H54 (cell line): ENCODE measurements around the gene FHIT.

Experiments
- DNase-seq: peaks from one replicate; pipeline ENCODE4 v3.0.0; 2011; ENCODE audit warnings: low spot score, mixed read lengths; ENCODE audit not compliant: insufficient read length
- FAIRE-seq: peaks from 3 replicates; lab custom pipeline; 2011; peaks lifted over from hg19 to GRCh38; lab: Jason Lieb, UNC
- POLR2A ChIP-seq: IDR thresholded peaks from 2 replicates; pipeline ENCODE4 v1.6.1; 2011; ENCODE audit warnings: low read depth, mild to moderate bottlenecking, low read length

The FHIT gene

GRCh38 chr3:60215946-60216345, 1035.3 kb downstream of the FHIT start:
- no peak for TF ChIP-seq POLR2A
- FAIRE-seq (no peak), DNase-seq (no peak)

GRCh38 chr3:60207905-60208304, 1043.3 kb downstream of the FHIT start:
- DNase-seq (no peak), FAIRE-seq (no peak)
- no peak for TF ChIP-seq POLR2A

DNA sequence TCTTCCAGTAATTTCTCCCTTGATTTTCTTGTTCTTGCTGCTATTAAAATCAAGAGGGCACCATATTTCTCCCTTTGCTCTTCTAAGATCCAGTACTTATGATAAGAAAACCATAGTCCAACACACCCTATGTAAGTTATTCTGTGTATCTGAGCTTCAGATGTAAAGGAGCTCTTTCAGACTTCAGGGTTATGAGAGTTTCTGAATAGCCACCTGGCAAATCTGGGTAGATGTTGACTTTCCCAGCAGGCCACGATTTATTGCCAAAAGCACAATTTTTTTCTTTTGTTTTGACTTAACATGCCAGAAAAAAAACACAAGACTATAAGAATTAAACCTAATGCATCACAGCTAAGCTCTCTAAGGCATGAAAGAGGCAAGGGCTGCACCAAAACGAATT, 1045.0 kb downstream of the FHIT start:
- no peak for DNase-seq
- FAIRE-seq = no peak
- no peak for TF ChIP-seq POLR2A

DNA sequence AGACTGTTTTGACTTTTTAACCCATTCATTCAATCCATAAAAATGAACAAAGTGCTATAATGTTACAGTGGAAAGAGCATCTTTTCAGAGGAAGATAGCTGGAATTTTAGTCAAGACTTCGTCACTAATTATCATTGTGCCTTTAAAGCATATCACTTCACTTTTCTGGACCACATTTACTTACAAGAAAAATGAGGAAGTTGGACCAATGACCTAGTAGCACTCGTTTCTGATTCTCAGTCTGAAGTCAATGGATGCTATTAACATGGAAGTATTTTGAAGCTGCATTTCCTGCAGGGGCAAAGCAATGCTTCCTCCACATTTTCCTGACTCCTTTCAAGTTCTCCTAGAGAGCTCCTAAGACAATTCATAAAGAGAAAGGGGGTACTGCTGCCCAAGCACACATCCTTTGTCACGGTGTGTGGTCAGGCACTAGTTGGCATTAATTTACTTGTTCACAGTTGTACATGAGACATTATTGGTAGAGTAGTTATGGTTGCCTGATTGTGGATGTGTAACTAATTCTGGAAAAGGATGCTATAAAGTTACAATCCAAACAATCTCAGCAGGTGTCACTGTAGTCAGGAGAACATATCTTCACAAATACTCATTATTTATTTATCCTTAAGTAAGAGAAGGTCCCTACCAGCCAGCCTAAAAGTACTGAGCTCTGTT, 1049.1 kb downstream of the FHIT start:
- no peak for TF ChIP-seq POLR2A
- DNase-seq (no peak), FAIRE-seq (no peak)

- TF ChIP-seq POLR2A = no peak
- FAIRE-seq = no peak
- no peak for DNase-seq
Measured at GRCh38 chr3:60199306-60199705, 1051.9 kb downstream of the FHIT start.

DNA sequence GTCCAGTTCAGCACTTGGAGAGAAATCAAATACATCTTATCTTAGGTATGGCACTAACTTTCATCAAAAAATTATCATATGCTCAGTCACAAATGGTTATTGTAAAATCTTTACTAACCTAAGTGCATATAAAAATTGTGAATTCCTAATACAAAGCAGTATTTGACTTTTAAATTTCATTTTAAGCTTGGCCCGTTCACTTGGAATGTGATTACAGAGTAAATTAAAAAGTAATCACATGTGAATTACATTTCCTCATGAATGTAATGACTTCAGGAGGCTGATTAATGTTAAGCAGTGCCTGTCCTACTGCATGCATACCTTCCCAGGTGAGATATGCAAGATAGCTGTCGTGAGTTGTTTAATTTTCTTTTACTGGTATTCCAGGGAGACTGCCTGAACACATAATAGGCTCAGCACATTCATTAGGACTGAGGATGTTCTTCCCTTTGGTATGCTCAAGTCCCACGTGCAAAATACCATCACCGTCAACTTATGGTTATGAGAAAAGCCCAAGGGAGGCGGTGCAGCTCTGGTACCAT, 1053.0 kb downstream of the FHIT start:
- FAIRE-seq = no peak
- no peak for DNase-seq
- no peak for TF ChIP-seq POLR2A

GRCh38 chr3:60192297-60193114, 1058.7 kb downstream of the FHIT start:
- no peak for FAIRE-seq
- no peak for DNase-seq
- TF ChIP-seq POLR2A = no peak

DNA sequence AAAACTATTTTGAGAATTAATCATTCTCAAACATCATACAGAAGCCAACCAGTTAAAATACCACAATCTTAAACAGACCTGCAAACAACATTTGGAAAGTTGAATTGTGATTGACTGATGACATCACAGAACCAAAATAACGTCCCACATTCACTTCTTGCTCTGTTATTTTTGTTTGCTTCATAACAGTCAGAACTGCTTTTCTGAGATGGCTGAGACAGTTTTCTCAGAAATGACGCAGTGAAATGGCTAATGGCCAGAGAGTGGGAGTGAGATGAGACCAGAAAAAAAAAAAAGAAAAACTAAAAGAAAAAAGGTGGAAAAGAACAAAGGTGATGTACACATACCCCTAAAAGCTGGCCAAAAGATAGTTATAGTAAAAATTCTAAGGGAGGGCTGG, 1061.2 kb downstream of the FHIT start:
- TF ChIP-seq POLR2A = no peak
- no peak for DNase-seq
- FAIRE-seq = no peak

DNA sequence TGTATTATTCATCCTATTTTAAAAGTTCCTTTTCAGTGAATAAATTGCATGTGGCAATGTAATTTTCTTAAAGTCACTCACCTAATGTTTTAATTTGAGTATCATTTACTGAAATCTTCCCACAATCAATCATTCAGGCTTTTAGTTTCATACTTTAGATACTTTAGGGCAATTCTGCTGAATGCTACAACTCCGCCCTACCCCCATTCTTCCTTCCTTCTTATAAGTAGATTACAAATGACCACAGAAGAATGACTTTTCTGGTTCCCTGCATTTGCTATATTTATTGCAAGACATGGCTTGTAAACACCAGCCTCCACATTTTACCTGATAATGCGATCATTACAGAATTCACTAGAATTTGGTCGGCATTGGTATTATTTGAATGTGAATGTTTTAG, 1061.9 kb downstream of the FHIT start:
- no peak for FAIRE-seq
- TF ChIP-seq POLR2A = no peak
- no peak for DNase-seq

GRCh38 chr3:60188803-60189202, 1062.4 kb downstream of the FHIT start:
- no peak for TF ChIP-seq POLR2A
- FAIRE-seq = no peak
- no peak for DNase-seq

DNA sequence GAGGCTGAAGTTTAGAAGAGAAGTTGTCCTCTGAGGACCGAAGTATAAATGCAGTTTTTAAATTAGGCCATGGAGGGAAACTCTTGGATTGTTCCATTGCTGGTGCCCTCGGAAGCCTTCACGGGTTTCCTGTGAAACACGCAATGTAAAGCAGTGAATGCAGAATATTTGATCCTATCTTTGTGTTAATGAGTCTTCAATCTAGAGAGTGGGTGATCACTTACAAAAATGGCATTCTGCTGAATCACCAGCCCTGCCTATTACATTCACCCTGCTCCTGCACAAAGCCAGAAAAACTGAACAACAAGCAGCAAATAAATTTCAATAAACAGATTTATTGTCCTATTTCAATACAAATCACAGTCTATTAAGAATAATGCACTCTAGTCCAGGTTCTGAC, 1063.9 kb downstream of the FHIT start:
- FAIRE-seq (no peak), DNase-seq (no peak)
- no peak for TF ChIP-seq POLR2A

DNA sequence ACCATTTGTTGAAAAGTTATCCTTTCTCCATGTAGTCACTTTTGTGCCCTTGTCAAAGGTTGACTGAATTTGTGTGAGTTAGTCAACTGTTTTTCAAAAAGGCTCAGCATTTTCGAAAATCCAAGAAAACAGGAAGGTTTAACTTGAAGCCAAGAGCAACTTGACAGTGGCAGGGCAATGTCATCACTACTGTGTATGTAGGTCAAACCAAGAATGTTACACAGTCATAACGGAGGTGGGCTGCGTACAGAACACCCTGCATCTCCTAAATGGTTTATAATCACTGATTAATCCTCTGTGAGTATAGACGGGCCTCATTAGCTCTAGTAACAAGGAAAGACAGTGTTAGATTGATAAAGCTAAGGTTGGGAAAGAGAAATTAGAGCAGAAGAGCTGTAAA, 1064.9 kb downstream of the FHIT start:
- FAIRE-seq = no peak
- DNase-seq = no peak
- no peak for TF ChIP-seq POLR2A

DNA sequence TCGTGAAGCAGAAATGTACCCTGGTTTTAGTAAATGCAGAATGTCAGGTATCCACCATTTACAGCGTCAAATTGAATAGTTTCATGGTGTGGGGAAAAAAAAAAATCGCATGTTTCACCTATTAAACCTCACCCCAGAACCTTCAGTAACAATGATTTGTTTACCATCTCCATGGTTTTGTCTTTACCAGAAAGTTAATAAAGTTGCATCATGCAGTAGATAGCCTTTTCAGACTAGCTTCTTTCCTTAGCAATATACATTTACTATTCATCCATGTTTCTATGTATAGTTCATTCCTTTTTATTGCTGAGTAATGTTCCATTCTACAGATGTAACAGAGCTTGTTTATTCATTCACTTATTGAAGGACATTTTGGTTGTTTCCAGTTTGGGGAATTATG, 1066.1 kb downstream of the FHIT start:
- no peak for DNase-seq
- no peak for FAIRE-seq
- no peak for TF ChIP-seq POLR2A

DNA sequence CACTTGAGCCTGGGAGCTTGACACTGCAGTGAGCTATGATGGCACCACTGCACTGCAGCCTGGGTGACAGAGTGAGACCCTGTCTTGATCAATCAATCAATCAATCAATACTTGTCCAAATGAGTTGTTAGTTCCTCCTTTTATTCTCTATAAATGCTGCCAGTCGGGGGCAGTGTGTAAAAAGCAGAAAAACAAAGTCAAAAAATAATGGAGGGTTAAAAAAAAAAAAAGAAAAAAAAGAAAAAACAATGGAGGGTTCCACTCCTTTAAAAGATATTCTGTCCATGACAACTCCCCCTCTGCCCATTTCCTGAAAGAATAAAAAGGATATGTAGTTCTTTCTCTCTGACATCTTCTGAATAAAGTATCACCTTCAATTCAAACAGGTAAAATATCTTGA, 1068.6 kb downstream of the FHIT start:
- no peak for TF ChIP-seq POLR2A
- FAIRE-seq = no peak
- no peak for DNase-seq
